Fibroblast of the aortic adventitia (primary cell): Measurements from ENCODE around the gene DDA1. TPM values are rescaled to one million over a fixed set of nuclear protein-coding genes. Genes with fewer than 3 reads are reported as not detected.
A peak's percentile ranks its signal among the peaks of the same experiment; 100 is the strongest.

Source experiments
- DNase-seq: peaks from one replicate; pipeline ENCODE4 v3.0.0-alpha.2; 2010; ENCODE audit warnings: low read depth
- H3K4me3 ChIP-seq: 2 replicates; pipeline ENCODE4 v1.5.1; 2011; ENCODE audit warnings: low read depth, mild to moderate bottlenecking, control low read depth, low read length, moderate library complexity
- total RNA-seq: library from RNA; depleted of rRNA; stranded (reverse); fragments of >200 nt; gene quantifications from 2 replicates; pipeline ENCODE4 v1.2.3, GENCODE V29; 2012; ENCODE audit warnings: low replicate concordance
- TF ChIP-seq, protein P1 (sequence below): IDR thresholded peaks from 2 replicates; pipeline ENCODE4 v1.5.1; 2011; ENCODE audit warnings: mild to moderate bottlenecking, low read length, control low read depth, inconsistent platforms; ENCODE audit not compliant: insufficient read depth

DDA1 gene
- total RNA-seq, 1 donor, result 20.2 TPM

- H3K4me3 ChIP-seq, result peak within 1 kb of the TSS; percentile 92
- TF ChIP-seq, protein P1, sequence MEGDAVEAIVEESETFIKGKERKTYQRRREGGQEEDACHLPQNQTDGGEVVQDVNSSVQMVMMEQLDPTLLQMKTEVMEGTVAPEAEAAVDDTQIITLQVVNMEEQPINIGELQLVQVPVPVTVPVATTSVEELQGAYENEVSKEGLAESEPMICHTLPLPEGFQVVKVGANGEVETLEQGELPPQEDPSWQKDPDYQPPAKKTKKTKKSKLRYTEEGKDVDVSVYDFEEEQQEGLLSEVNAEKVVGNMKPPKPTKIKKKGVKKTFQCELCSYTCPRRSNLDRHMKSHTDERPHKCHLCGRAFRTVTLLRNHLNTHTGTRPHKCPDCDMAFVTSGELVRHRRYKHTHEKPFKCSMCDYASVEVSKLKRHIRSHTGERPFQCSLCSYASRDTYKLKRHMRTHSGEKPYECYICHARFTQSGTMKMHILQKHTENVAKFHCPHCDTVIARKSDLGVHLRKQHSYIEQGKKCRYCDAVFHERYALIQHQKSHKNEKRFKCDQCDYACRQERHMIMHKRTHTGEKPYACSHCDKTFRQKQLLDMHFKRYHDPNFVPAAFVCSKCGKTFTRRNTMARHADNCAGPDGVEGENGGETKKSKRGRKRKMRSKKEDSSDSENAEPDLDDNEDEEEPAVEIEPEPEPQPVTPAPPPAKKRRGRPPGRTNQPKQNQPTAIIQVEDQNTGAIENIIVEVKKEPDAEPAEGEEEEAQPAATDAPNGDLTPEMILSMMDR, result no peak
- peak; percentile 99 for DNase-seq
Measured at GRCh38 chr19:17336872-17337674, 27.7 kb downstream of the DDA1 start, which contains the start of gene GTPBP3. GTPBP3 (plus strand) TSS chr19:17337553; CDS start chr19:17337612, 59 bp downstream.

DNA sequence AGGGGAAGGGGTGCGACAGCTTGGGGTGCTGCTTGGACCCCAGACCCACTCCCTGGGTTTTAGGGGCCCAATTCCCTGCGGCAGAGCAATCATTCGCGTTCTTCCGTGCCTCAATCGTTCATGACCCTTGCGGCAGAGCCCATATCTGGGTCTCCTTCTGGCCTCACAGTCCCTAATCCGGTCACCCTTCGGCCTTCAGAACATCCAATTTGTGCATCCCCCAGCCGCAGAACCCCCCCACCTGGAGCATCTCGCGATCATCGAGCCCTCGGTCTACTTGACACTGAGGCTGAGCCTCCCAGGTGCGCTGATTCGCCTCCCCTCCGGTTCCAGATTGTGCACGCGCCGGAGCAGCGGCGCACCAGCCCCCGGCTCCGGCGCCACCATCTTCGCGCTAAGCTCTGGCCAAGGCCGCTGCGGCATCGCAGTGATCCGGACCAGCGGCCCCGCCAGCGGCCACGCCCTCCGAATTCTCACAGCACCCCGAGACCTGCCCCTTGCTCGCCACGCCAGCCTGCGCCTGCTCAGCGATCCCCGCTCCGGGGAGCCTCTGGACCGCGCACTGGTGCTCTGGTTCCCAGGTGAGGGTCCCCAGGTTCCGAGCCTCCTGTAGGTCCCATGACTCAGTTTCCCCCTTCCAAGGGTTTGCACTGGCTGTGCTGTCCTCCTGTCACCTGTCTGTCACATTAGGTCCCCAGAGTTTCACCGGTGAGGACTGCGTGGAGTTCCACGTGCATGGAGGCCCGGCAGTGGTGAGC is 28.5 kb downstream of the DDA1 start:
- DNase-seq, result no peak
- TF ChIP-seq, protein P1, result no peak
- H3K4me3 ChIP-seq, result peak overlapping the region; percentile 91

DNA sequence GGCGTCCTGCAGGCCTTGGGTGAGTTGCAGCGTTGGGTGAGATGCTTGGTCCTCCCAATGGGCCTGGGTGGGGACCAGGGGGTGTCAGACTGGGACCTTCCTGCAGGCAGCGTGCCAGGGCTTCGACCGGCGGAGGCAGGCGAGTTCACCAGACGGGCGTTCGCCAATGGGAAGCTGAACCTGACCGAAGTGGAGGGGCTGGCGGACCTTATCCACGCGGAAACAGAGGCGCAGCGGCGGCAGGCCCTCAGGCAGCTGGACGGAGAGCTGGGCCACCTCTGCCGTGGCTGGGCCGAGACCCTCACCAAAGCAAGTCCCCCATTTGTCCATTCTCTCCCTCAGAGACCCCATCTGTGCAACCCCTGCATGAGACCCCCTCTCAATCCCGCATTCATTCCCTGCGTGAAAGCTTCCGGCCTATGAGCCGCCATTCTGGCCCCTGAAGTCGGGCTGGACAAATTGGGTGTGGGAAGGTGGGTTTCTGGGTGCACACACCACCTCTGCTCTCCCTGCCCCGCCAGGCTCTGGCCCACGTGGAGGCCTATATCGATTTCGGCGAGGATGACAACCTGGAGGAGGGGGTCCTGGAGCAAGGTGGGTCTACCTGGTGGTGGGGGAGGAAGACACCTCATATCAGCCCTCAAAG is 29.2 kb downstream of the DDA1 start:
- TF ChIP-seq, protein P1, result no peak
- no peak for DNase-seq
- H3K4me3 ChIP-seq, result peak overlapping the region; percentile 91

DNA sequence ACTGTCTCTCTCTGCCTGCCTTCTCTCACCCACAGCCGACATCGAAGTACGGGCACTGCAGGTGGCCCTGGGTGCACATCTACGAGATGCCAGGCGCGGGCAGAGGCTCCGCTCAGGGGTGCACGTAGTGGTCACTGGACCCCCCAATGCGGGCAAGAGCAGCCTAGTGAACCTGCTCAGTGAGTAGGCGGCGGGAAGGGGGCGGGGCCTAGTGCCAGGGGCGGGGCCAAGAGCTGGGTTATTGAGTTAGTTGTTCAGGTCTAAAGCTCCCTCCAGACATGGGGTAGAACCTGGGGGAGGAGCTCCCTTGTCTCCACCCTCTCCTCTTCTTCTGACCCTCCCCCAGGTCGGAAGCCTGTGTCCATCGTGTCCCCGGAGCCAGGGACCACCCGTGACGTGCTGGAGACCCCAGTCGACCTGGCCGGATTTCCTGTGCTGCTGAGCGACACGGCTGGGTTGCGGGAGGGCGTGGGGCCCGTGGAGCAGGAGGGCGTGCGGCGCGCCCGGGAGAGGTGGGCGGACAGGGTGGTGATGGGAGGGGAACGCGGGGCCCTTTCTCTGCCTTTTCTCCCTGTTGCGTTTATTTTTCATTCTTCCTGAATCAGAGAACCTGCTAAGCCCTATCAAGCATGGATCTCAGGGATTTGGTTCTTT is 29.9 kb downstream of the DDA1 start:
- no peak for DNase-seq
- TF ChIP-seq, protein P1, result no peak
- no peak overlapping the region for H3K4me3 ChIP-seq

DNA sequence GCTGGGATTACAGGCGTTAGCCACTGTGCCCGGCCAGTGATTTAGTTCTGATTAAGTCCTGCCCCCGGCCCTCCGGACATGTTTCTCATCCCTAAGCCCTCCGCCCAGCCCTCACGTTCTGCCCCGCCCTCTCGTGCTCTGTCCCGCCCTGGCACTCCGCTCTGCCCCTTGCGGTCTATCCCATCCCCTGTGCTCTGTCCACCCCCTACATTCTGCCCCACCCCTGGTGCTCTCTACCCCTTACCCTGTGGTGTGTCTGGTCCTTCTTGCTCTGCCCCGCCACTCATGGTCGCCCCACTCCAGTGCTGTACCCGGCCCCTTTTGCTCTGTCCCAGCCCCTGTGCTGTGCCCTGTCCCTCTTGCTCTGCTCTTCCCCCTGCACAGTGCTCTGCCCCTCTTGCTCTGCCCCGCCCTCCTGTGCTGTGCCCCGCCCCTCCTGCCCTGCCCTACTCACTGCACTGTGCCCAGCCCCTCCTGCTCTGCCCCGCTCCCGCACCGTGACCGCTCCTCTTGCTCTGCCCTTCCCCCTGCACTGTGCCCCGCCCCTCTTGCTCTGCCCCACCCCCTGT is 31.0 kb downstream of the DDA1 start:
- no peak for DNase-seq
- TF ChIP-seq, protein P1, result no peak
- H3K4me3 ChIP-seq, result no peak overlapping the region

DNA sequence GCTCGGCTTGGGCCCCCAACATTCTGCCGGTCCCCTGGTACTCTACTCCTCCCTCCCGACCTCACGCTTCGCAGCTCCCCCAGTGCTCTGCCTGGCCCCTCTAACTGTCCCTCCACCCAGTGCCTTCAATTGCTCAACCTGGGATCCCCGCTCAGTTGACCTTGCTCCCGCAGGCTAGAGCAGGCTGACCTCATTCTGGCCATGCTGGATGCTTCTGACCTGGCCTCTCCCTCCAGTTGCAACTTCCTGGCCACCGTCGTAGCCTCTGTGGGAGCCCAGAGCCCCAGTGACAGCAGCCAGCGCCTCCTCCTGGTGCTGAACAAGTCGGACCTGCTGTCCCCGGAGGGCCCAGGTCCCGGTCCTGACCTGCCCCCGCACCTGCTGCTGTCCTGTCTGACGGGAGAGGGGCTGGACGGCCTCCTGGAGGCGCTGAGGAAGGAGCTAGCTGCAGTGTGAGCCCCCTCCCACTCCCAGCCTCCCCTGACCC is 31.6 kb downstream of the DDA1 start:
- H3K4me3 ChIP-seq, result no peak overlapping the region
- no peak for DNase-seq
- TF ChIP-seq, protein P1, result no peak
